HG02885 (cell line): ENCODE measurements around the gene KIR2DL3.
"Not testable (repeated sequence)": the region's sequence is repeated elsewhere in the genome, so short reads cannot be mapped to it uniquely, and the experiment has no call there.

Experiments
- ATAC-seq: cut with Tn5 transposase; IDR thresholded peaks from one replicate; pipeline ENCODE4 v1.9.1; 2021; ENCODE audit warnings: mild to moderate bottlenecking; ENCODE audit not compliant: unreplicated experiment, poor library complexity

The KIR2DL3 gene

GRCh38 chr19:54739587-54740497 is 1.5 kb downstream of the KIR2DL3 start:
- no peak for ATAC-seq

- ATAC-seq, result not testable (repeated sequence)
These were observed 3.6 kb downstream of the KIR2DL3 start for GRCh38 chr19:54741950-54742349.

- ATAC-seq, result not testable (repeated sequence)
These were observed 5.8 kb downstream of the KIR2DL3 start for GRCh38 chr19:54744080-54744479.

- ATAC-seq, result not testable (repeated sequence)
These were observed 9.5 kb downstream of the KIR2DL3 start for GRCh38 chr19:54747614-54748322.

DNA sequence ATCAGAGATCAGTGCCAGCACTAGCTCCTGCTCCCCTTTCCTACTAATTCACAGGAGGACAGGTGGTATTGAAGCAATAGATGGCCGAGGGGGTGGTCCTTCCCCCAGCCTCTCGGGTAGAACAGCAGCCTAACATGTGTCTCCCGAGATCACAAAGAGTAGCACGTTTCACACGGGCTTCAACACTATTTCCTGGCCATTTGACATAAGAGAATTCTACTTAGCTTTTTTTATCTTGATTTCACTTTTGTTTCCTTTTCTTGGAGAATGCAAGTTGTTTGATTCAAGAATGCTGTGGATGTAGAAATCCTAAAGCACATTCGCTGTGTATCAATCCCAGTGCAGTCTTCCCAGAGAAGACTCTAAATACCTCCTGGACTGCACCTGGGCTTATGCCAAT is 12.0 kb downstream of the KIR2DL3 start:
- not testable (repeated sequence) for ATAC-seq

DNA sequence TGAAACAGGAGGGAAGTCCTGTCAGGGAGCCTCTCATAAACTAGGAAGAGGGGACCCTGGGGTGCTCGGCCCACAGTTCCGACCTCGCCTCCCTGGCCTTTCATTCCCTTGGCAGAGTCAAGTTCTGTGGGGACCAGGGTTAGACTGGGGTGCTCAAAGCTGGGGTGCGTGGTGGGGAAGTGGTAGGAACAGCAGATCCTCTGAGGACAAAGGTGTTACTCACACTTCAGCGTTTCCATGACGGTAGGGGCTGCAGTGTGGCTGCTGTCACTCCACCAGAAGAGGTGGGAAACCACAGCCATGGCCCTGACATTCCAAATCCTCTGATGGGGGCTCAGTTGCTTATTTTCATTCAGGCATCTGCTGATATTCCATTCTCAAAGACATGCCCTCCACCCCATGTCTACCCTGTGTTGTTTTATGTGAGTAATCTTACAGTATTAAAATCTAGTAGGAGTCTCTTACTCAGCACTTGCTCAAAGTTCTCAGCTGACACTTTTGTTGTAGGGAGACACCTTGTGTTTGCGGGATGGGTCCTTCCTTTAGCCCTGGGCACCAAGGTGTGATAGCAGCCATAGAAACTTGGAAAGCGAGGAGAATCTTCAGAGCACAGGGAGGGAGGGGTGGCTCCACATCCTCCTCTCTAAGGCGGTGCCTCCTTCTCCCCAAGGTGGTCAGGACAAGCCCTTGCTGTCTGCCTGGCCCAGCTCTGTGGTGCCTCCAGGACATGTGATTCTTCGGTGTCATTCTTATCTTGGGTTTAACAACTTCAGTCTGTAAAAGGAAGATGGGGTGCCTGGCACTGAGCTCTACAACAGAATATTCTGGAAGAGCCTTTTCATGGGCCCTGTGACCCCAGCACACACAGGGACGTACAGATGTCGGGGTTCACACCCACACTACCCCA is 18.1 kb downstream of the KIR2DL3 start:
- ATAC-seq, result not testable (repeated sequence)

- not testable (repeated sequence) for ATAC-seq
These were observed 20.3 kb downstream of the KIR2DL3 start for GRCh38 chr19:54758577-54758976.

GRCh38 chr19:54764219-54764618 is 25.9 kb downstream of the KIR2DL3 start:
- not testable (repeated sequence) for ATAC-seq

GRCh38 chr19:54766464-54766863 is 28.2 kb downstream of the KIR2DL3 start:
- ATAC-seq, result not testable (repeated sequence)

- not testable (repeated sequence) for ATAC-seq
These were observed 31.3 kb downstream of the KIR2DL3 start, which contains the start of gene KIR2DL1 for GRCh38 chr19:54769646-54770045. KIR2DL1 (plus strand) TSS chr19:54769793; CDS start chr19:54769851, 58 bp downstream.

- not testable (repeated sequence) for ATAC-seq
These were observed 32.2 kb downstream of the KIR2DL3 start for GRCh38 chr19:54770511-54770910.

DNA sequence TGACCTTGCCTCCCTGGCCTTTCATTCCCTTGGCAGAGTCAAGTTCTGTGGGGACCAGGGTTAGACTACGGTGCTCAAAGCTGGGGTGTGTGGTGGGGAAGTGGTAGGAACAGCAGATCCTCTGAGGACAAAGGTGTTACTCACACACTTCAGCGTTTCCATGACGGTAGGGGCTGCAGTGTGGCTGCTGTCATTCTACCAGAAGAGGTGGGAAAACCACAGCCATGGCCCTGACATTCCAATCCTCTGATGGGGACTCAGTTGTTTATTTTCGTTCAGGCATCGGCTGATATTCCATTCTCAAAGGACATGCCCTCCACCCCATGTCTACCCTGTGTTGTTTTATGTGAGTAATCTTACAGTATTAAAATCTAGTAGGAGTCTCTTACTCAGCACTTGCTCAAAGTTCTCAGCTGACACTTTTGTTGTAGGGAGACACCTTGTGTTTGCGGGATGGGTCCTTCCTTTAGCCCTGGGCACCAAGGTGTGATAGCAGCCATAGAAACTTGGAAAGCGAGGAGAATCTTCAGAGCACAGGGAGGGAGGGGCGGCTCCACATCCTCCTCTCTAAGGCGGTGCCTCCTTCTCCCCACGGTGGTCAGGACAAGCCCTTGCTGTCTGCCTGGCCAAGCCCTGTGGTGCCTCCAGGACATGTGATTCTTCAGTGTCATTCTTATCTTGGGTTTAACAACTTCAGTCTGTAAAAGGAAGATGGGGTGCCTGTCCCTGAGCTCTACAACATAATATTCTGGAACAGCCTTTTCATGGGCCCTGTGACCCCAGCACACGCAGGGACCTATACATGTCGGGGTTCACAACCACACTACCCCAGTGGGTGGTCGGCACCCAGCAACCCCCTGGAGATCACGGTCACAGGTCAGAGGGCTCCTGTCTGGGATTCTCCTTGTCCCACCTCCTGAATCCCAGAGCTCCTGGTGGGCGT is 33.0 kb downstream of the KIR2DL3 start:
- not testable (repeated sequence) for ATAC-seq

DNA sequence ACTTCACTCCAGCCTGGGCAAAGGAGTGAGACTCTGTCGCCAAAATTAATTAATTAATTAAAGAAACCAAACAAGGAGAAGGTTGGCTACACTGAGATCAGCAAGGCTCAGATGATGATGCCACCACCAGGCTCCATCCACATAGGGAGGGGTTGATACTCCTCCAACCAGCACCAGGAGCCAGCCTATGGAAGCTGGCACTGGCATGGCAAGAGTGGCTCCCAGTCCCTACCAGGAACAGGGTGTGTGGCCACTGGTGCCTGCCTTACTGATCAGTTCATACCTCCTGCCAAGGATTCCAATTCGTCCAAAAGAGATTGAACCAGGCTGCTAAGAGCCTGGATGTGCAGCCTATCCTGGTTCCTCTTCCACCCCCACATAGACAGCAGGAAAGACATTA is 34.4 kb downstream of the KIR2DL3 start:
- ATAC-seq, result not testable (repeated sequence)

GRCh38 chr19:54775095-54775815 is 36.9 kb downstream of the KIR2DL3 start:
- ATAC-seq, result not testable (repeated sequence)

GRCh38 chr19:54775830-54776229 is 37.5 kb downstream of the KIR2DL3 start:
- not testable (repeated sequence) for ATAC-seq

DNA sequence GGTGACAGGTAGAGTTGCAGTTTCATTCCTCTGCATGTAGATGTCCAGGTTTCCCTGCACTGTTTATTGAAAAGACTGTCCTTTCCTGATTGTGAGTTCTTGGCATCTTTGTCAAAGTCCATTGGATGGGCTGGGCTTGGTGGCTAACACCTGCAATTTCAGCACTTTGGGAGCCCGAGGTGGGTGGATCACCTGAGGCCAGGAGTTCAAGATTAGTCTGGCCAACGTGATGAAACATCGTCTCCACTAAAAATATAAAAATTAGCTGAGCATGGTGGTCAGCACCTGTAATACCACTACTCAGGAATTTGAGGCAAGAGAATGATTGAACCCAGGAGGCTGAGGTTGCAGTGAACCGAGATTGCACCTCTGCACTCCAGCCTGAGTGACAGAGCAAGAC is 39.5 kb downstream of the KIR2DL3 start:
- ATAC-seq, result not testable (repeated sequence)

DNA sequence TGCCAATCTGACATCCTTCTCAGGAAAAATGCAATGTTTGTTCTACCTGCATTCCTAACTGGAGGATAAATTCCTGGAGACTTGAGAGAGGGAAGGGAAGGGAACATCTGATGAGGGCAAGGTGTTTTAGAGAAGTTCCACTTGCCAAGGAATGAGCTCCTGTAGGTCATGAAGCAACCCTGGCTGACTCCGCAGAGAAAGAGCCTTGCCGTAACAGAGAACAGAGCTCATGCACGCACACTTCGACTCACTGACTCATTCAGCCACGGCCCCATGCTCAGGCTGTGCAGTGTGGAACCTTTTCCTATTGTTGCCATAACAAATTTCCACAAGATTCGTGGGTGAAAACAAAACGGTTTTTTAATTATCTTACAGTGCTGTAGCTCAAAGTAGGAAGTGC is 40.6 kb downstream of the KIR2DL3 start:
- ATAC-seq, result not testable (repeated sequence)

- not testable (repeated sequence) for ATAC-seq
These were observed 44.6 kb downstream of the KIR2DL3 start for GRCh38 chr19:54782916-54783315.
